ENCODE measurements around the gene P2RY14. TPM values are rescaled to one million over a fixed set of nuclear protein-coding genes. Genes with fewer than 3 reads are reported as not detected.

Gene P2RY14
- 0.88 TPM for total RNA-seq

- ATAC-seq: no peak
Observed at GRCh38 chr3:151278230-151278629, at the start of gene P2RY14. Gene P2RY14 (minus strand): TSS chr3:151278542. CDS start chr3:151214316, 64,226 bp downstream.

- peak; percentile 35 for ATAC-seq
Observed at GRCh38 chr3:151327571-151328198, 49.3 kb upstream of the P2RY14 start.

- no peak for ATAC-seq
Observed at GRCh38 chr3:151322511-151322910, 44.2 kb upstream of the P2RY14 start.

- ATAC-seq: no peak
Observed at GRCh38 chr3:151321526-151321925, 43.2 kb upstream of the P2RY14 start.

- peak; percentile 45 for ATAC-seq
Observed at GRCh38 chr3:151320131-151320530, 41.8 kb upstream of the P2RY14 start.

- ATAC-seq: no peak
Observed at GRCh38 chr3:151319628-151320027, 41.3 kb upstream of the P2RY14 start.

- peak; percentile 70 for ATAC-seq
Observed at GRCh38 chr3:151318991-151319390, 40.6 kb upstream of the P2RY14 start.

GRCh38 chr3:151318313-151318712 lies 40.0 kb upstream of the P2RY14 start:
- no peak for ATAC-seq

GRCh38 chr3:151316267-151316991 lies 38.1 kb upstream of the P2RY14 start, which contains the start of gene GPR87:
Gene GPR87 (minus strand): TSS chr3:151316820. CDS start chr3:151300100, 16,720 bp downstream.
- peak; percentile 91 for ATAC-seq

GRCh38 chr3:151315846-151316245 lies 37.5 kb upstream of the P2RY14 start:
- ATAC-seq: peak; percentile 83

GRCh38 chr3:151315136-151315535 lies 36.8 kb upstream of the P2RY14 start:
- ATAC-seq: no peak

GRCh38 chr3:151314593-151314992 lies 36.3 kb upstream of the P2RY14 start:
- no peak for ATAC-seq

GRCh38 chr3:151314137-151314536 lies 35.8 kb upstream of the P2RY14 start:
- ATAC-seq: no peak

GRCh38 chr3:151312972-151313371 lies 34.6 kb upstream of the P2RY14 start:
- ATAC-seq: no peak

- ATAC-seq: no peak
Observed at GRCh38 chr3:151309566-151309965, 31.2 kb upstream of the P2RY14 start.

GRCh38 chr3:151307583-151308488 lies 29.5 kb upstream of the P2RY14 start:
- ATAC-seq: no peak

GRCh38 chr3:151307131-151307530 lies 28.8 kb upstream of the P2RY14 start:
- peak; percentile 71 for ATAC-seq

- ATAC-seq: no peak
Observed at GRCh38 chr3:151306168-151306810, 27.9 kb upstream of the P2RY14 start.

- no peak for ATAC-seq
Observed at GRCh38 chr3:151305775-151306151, 27.4 kb upstream of the P2RY14 start.

GRCh38 chr3:151305060-151305774 lies 26.9 kb upstream of the P2RY14 start:
- peak; percentile 90 for ATAC-seq

GRCh38 chr3:151303751-151304150 lies 25.4 kb upstream of the P2RY14 start:
- ATAC-seq: no peak

GRCh38 chr3:151301787-151302186 lies 23.4 kb upstream of the P2RY14 start:
- peak; percentile 55 for ATAC-seq
